Activated CD4-positive, CD25-positive, alpha-beta regulatory T cell (primary cell): ENCODE results near the gene EGFR.

ENCODE experiments used
- DNase-seq, 4 experiments: peaks; one replicate each; lab custom pipeline; 2025; lab: John Stamatoyannopoulos, UW

Gene EGFR

DNA sequence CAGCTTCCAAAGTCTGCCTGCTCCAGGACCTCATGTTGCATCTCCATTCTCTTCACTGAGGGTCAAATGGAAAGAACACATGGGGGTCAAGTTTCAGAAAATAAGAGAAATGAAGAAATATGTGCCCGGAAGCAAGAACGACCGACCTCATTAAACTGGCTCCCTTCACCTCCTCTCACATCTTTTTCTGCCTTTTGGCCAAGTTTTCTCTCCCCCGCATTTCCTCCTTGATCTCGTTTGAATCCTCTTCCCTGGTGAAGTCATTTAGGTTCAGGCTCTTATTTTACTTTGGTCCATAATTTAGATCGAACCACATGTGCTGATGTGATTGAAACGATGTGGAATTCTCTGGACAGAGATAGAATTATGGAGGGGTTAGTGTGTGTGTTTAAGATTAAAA, 44.2 kb downstream of the EGFR start:
- no peak for DNase-seq

DNA sequence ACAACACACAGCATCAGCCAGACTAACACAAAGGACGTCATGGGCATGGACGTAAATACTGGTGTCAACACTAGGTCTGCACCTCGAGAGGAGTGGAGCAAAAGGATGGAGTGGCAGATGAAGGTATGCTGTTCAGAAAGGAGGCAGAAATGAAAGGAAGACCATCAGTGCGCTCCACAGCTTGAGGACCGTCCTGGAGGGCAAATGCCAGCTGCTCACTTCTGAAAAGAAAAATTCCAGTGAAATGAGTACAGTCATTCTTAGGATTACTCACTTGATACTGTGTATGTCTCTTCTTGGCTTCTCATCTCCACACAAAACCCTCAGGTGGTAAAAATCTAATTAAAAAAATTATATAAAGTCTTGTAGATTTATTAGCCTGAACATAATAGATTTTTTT, 44.8 kb downstream of the EGFR start:
- DNase-seq, result no peak

DNA sequence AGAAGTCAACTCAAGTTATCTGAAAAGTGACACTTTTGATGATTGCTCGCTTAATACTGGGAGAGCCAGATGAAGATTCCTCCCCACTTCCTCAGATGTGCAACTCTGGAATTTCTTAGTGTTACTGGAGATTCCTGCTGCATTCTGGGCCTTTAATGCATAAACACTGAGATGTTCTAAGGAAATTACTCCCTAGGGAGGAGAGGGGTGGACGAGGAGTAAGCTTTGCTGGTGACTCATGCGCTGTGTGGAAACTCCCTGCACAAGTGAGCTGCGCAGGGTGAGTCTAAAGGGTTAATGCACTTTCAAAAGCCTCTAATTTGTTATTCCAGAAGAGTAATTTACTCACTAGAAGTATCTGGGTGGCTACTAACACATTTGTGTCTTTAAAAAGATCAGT, 46.3 kb downstream of the EGFR start:
- DNase-seq, result no peak

DNA sequence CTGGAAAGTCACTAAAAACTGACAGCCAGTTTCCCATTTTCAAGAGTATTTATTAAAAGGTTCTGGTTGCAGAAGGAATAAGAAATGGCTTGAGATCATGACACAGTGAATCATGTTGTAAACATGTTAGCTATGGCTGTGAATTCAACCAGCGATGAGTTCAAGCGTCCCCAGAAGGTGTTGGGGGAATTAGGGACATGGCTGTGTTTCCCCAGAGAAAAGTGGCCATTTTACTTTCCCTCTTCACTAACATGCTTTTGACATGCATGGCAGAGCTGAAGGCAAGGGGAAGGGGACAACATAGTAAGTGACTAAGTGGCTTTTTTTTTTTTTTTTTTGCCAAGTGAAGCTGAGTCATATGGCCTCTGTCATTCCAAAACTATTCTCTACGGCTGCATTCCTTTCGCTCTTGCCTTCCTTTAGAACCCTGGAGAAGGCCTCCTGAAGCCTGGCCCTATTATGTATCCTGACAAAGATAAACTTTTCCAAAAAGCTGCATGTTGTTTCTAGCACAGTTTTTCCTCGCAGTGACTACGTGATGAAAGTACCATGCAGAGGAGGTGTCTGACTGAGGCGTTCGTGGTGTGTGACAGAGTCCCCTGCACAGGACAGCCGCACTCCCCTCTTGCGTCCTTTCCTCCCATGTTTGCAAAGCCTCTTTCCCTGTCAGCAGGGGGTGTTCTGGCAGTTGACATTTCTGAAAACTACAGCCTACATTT, 46.9 kb downstream of the EGFR start:
- DNase-seq, result no peak

DNA sequence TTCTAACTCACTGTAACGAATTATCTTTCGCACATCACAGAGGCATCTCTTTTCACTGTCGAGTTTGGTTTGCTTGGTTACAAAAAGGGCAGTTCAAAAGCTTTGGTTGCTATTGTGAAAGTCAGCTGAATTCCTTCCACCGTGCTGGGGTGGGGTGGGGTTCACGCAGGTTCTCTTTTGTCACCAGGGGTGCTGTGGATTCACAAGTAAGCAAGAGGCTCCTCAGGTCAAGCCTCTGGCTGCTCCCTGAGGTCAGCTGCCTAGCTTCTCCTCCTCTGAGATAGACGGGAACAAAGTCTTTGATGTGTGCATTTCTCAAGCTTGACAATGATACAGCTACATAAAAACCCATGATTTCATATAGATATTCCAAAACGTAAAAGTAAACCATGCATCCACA, 47.7 kb downstream of the EGFR start:
- no peak for DNase-seq

DNA sequence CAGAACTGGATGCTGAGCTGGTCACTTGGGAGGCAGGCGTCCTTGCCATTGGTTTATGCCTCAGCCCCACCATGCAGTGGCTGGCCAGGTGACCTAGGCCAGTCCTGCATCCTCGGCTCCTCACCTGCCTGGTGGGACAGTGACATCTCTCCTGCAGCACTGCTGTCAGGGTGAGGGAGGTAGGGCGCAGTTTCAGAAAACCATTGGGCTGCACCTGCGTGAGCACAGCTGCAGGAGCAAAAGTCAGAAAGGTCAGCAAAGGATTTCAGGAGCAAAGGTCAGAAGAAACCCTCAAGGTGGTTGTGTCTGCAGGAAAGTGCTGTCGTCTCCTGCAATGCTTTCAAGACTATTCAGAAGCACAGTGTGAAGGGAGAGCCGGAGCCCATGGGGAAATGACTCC, 48.1 kb downstream of the EGFR start:
- DNase-seq, result no peak

DNA sequence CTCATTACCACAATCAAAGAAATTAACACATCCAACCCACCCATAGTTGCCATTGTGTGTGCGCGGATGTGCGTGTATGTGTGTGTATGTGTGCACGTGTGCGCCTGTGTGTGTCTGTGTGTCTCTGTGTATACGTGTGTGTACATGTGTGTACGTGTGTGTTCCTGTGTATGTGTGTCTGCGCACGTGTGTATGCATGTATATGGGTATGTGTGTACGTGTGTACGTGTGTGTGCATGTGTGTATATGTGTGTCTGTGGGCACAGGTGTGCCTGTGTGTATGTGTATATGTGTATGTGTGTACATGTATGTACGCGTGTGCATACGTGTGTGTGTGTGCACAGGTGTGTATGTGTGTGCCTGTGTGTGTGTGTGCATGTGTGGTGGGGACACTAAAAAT, 48.9 kb downstream of the EGFR start:
- no peak for DNase-seq

DNA sequence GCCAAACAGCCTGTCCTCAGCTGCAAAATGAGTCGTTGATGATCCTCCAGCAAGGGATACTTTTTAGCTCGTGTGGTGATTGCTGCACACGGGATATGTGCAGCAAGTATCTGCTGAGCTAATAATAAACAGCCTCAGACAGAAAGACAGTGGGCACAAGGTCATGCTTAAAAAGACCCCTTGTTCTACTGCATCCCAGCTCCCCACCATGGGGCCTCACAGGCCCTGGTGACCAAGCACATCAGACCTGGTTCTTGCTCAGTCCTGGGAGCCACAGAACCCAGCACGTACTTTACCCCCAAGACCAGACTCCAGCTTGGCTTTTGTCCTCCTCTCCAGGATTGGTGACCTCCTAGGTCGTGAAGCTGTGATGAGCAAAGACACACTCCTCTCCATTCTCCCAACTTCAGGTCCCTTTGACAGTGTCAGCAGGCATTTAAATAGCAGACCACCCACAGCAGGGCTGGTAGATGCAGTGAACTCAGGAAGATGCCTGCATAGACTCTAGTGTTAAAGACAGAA, 50.5 kb downstream of the EGFR start:
- no peak for DNase-seq

DNA sequence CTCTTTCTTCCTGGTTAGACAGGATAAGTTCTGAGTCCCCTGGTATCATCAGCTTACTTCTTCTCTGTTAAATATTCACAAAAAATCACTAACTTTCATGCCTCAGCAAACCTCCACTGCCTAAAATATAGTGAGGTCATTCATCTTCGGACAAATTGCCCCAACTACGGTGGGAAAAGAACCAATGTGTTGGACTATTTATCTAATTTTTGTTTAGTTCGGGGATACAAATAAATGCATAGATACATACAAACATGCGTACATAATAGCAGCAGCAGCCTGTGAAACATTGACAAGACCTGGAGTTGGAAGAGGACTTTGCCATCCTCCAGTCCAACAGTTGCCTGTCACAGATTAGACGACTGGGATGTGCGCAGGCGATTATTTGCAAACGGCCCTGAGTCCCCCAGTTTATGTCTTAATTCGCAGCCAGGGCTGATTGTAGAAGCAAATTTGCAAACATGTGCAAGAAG, 51.5 kb downstream of the EGFR start:
- DNase-seq, result no peak

DNA sequence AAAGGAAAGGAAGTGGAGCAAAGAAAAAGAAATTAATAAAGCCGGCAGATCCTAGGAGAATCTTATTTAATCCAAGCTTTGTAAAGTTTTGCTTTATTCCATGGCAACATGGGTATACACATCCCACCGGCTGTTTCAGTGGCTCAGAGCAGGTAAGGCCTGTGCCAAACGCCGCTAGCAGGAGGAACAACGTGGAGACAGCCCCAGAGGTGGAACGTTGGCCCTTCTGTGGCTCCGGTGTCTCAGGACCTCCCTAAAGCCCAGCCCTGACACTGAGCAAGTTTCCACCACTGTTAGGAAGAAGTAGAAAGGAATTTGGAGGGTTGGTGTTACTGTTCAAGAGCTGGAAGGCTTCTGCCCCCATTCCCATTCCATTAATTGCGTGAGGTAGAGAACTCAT, 52.0 kb downstream of the EGFR start:
- DNase-seq, result no peak

DNA sequence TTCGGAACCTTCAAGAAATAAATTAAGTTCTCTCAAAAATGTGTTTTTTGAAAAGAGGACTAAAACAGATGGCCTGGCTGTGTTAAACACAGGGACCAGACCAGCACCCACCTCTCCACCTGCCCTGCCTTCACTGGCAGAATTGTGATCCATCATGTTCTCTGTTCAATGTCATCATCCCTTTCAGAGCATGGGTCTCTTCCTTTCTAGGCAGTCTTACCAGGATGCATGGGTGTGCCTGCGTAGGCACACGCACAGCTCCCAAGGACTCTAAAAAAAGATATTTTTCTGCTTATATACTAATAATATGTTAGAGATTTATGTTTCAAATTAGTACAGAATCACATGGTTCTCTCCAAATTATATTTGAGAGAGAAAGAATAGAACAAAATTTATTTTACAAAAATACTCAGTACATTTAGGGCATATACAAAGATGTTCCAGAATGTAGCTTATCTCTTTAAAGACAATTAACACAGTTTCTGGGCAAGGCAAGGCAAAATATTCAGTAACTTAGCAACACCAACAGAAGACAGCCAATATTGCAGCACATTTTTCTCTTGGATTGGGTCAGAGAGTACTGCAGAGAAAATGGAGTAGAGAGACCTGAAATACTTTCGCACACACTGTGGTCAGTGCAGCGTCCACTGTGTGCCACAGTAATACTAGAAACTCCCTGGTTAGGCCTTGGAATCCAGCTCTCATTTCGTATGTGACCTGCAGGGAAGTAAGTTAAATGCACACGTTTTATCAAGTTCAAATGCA, 52.8 kb downstream of the EGFR start:
- DNase-seq, result no peak

DNA sequence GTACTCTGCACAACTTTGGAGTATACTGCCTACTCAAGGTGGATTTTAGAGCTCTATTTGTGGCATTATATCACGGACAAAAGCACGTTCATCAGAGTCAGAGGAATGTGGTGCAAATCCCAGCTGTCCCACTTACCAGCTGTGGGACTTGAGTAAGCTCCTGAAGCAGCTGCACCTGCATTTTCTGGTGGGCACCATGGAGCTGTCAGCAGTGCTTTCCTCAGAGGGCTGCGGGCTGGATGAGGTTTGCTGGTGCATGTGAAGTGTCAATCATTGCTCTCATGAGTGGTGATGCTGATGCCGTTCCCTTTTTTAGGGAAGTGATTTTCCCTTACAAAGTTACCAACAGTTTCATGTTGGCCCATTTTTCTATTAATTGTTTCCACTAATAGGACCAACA, 53.4 kb downstream of the EGFR start:
- DNase-seq, result no peak

DNA sequence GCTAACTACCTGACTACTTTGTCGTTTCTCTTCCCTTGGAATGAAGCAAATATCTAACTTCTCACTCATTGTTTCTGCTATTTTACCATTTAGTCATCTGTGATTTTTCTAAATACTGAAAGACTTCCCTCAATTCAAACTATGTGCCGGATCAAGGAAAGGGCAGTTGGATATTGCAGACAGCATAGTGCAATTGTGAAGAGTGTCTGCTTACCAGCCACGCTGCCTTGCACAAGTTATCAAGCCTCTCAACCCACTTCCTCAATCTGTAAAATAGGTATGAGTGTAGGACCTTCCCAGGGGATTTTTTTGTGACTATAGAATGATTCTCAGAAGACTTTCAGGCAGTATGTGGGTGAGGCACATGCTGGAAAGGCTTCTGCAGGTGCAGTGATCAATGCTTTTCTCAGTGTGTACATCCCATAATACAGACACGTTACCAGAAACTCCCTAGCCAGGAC, 54.3 kb downstream of the EGFR start:
- DNase-seq, result no peak

DNA sequence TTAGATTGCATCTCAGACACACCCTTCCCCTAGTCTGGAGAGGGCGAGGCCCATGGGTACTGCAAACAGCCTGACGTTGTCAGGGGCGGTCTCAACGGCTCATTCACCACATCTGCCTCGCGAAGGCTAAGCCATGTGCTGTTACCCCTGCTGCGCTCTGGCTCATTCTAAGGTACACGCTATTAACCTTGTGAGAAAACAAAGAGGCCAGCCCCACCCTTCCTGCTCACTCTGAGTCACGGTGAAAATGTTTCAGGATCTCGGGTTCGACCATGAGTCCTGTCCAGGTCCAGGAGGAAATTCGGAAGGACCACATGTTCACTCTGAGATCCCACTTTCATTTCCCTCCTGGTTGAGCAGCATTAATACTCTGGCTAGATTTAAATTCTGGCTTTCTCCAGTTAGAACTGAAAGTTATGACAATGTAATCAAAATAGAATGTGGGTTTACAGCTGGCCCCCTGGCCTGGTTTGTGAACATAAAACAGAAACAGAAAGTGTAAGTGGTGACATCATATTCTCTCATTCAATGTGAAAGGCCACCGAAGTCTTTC, 55.2 kb downstream of the EGFR start:
- DNase-seq, result no peak

DNA sequence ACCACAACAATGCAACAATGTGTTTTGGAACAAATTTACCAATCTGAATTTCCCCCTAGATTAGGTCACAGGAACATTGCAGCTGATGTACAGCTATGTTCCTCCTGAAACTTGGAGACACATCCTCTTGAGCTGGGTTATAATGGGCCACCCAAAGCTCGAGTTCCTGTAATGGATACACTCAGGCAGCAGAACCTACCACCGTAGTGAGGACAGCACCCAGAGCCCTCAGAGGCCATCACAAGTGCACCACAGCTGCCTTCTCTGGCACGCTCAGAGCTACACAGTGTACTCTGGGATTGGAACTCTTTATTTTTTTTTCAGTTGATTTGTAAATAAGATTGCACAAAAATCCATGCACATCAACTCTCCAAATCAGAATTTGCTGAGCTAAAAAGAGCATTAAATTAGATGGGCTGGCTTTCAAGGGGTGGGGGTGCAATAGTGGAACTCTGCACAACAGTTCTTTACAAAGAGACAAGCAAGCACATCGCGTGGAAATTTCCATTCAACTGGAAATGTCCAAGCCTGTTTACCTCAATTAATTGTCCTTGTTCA, 56.7 kb downstream of the EGFR start:
- no peak for DNase-seq

DNA sequence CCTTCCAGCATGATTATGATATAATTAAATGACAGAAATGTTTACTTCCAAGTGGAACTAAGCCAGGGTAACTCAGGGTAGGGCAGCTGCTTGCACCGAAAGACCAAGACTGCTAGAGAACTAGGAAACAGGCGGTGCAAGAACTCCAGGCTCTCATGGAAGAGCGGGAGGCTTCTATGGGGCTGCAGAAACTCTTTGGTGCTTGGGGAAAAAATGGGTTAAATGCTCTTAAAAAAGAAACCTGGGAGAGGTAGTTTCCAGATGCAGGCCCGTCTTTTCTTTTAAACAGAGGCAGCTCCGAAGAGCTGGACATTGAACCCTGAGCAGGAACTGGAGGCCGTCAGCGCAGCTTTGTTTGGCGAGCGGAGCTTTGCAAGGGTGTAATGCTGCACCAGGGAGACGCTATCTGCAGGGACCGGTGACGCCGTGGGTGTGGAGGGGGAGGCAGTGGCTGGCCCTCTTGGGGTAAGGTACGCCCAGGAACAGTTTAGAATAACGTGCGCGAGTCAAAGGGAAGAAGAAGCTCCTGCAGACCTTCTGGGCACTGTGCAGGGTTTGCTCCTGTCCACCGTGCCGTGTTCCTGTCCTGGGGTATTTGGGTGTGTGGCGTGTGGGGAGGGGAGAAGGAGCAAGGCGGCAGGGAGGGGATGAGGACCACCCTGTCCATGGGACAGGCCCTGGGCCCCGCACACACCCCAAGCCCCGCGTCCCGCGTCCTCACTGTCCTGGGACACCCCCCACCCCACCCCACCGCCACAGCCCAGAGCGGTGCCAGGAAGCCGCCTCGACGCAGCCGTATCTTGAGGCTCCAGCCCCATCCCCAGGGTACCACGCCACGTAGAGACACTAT, 59.0 kb downstream of the EGFR start:
- DNase-seq, result no peak

DNA sequence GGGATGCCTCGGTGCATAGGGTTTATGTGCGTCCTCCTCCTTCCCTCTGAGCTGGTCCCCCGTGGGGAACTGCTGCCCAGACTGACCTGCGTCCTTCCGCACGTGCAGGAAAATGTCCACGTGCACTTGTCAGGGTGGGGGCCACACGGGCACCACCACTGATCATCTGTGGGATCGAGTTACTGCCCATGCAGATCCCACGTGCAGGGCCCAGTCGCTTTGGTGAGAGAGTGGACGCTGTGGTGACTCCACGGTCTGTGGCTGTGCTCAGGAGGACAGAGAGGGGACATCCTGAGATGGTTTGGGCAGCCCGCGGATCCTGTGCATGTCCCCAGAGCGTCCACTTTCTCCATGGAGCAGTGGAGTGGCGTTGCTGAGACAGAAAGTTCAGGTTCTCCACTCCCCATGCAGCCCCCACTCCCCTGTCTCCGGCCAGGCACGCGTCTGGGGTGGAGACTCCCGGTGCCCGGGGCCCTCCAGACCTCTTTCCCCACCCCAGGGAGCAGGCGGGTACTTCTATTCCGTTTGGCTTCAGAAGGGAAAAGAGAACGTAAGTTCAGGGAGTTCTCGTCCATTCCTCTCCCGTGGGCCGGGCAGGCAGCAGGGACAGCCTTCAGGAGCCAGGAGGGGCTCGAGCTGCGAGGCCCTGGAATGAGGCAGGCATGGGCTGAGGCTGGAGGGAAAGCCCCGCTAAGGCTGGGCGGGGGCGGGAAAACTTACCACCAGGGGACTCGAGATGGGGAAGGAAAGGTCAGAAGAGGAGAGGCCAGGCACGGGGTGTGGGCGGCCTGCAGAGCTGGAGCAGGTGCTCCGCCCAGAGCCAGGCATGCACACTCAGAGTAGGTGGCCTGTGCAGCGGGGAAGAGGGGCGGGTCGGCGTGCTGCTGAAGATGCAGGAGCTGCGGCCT, 59.9 kb downstream of the EGFR start:
- DNase-seq, result no peak

DNA sequence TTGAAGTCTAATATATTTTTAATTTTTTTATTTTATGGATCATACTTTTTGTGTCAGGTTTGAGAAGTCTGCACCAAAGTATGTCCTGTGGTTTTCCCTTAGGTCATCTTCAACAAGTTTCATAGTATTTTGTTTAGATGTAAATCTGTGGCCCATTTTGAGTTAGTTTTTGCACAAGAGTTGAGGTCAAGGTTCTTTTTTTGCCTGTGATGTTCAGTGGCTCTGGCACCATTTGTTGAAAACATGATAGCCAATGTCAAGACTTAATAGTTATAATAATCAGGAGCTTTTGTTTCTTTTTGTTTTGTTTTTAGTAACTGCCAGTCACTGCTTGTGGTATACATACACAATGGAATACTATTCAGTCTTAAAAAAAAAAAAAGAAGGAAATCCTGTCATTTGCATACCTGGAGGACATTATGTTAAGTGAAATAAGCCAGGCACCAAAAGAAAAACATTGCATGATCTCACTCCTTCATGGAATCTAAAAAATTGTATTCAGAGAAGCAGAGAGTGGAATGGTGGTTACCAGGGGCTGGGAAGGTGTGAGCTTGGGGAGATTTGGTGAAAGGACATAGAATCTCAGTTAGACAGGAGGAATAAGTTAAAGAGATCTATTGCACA, 61.3 kb downstream of the EGFR start:
- DNase-seq, result no peak

DNA sequence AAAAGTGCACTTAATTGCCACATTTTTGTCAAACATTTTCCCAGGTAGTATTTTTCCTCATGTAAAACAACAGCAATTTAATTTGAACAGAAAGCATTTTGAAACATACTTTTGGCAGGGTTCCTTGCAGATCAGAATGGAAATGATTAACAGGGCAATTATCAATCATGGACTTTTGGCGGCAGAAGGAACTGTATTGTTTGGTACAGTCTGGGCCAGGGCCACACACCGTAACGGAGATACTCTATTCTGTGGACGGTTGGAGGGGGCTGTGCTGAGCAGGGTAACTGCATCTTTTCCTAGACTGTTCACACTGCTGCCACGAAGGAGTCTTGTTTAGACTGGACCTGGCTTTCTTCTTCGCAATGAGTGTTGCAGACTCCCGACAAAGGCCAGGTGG, 62.3 kb downstream of the EGFR start:
- DNase-seq, result no peak
